Vagina (tissue), 2 donors: ENCODE measurements around the gene ACMSD. TPM values are rescaled to one million over a fixed set of nuclear protein-coding genes. Genes with fewer than 3 reads are reported as not detected.
"Not testable (repeated sequence)": the region's sequence is repeated elsewhere in the genome, so short reads cannot be mapped to it uniquely, and the experiment has no call there.

Source experiments
- DNase-seq, 2 donors: peaks; one replicate each; pipeline ENCODE4 v3.0.0-alpha.2; 2017; ENCODE audit errors: extremely low spot score in 2 of 2
- H3K27ac ChIP-seq: fragments of 200-600 bp; sonication (generic); one replicate; pipeline ENCODE4 v1.5.1; 2019
- H3K27me3 ChIP-seq: fragments of 200-600 bp; sonication (generic); one replicate; pipeline ENCODE4 v1.5.1; 2019
- H3K36me3 ChIP-seq, 2 donors: fragments of 200-600 bp; sonication (generic); one replicate each; pipeline ENCODE4 v1.5.1; 2017 to 2019
- H3K4me1 ChIP-seq: fragments of 200-600 bp; sonication (generic); one replicate; pipeline ENCODE4 v1.5.1; 2019
- H3K4me3 ChIP-seq, 2 donors: fragments of 200-600 bp; sonication (generic); 1 replicate in 1 of 2; 2 replicates in 1 of 2; pipeline ENCODE4 v1.5.1; 2016 to 2019
- H3K9me3 ChIP-seq: fragments of 200-600 bp; sonication (generic); one replicate; pipeline ENCODE4 v1.5.1; 2019
- POLR2A ChIP-seq, 2 donors: fragments of 450-650 bp; IDR thresholded peaks; one replicate each; pipeline ENCODE4 v1.6.1; 2017; ENCODE audit warnings: antibody characterized with exemption in 2 of 2, mild to moderate bottlenecking in 2 of 2, moderate library complexity in 2 of 2
- POLR2AphosphoS5 ChIP-seq, 2 donors: sonication (generic); formaldehyde crosslinking; IDR thresholded peaks; one replicate each; pipeline ENCODE4 v1.9.0; 2017; ENCODE audit warnings: antibody characterized with exemption in 2 of 2, mild to moderate bottlenecking in 2 of 2, low read depth in 1 of 2; ENCODE audit not compliant: insufficient read depth in 1 of 2
- intact Hi-C: fragments of 100-400 bp; cut with DNase I; formaldehyde crosslinking; loops from one replicate; pipeline ENCODE4 v1.15.1; 2023
- total RNA-seq: library from RNA; depleted of rRNA; stranded (reverse); fragments of >200 nt; gene quantifications from one replicate; pipeline ENCODE4 v1.2.3, GENCODE V29; 2016
- TF ChIP-seq, protein P1 (sequence below), 3 experiments: fragments of 450-650 bp in 2 of 3; fragments of 200-600 bp in 1 of 3; sonication (generic) in 1 of 3; IDR thresholded peaks; one replicate each; pipeline ENCODE4 v1.5.1; 2017 to 2019; ENCODE audit warnings: antibody characterized with exemption in 3 of 3, mild to moderate bottlenecking in 2 of 3, moderate library complexity in 2 of 3

ACMSD gene
- total RNA-seq, 1 donor from 2014 or later, result not detected

DNA sequence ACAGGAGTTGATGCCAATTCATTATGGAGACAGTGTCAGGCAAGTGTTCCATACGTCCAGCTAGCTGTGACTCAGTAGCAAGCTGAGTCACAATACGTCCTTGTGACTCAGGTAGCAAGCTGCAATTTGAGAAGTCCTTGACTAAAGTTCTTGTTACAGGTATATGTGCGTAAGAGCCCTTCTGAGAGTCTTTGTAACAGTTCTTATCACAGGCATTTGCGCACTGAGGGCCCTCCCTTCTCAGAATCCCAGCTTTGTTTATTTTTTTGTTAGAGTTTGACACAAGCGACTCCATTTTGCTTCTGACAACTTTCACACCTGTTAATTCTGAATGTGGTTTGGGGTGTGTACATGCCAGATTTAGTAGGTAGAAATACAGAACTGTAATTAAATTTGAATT, 20.1 kb upstream of the ACMSD start:
- no peak for DNase-seq
- Histone ChIP-seq H3K36me3 (no peaks in the 10 kb centered on the region), H3K27ac (no peak overlapping the region), H3K4me1 (no peaks in the 10 kb centered on the region), H3K27me3 (no peaks in the 10 kb centered on the region), H3K4me3 (no peak overlapping the region), H3K9me3 (no peaks in the 10 kb centered on the region)
- intact Hi-C loops, result no loop called here
- no peak for TF ChIP-seq POLR2AphosphoS5 (IDR thresholded peaks at IDR 0.05; ENCODE audit: insufficient read depth in 1 of 2, low read depth in 1 of 2)
- TF ChIP-seq, protein P1, sequence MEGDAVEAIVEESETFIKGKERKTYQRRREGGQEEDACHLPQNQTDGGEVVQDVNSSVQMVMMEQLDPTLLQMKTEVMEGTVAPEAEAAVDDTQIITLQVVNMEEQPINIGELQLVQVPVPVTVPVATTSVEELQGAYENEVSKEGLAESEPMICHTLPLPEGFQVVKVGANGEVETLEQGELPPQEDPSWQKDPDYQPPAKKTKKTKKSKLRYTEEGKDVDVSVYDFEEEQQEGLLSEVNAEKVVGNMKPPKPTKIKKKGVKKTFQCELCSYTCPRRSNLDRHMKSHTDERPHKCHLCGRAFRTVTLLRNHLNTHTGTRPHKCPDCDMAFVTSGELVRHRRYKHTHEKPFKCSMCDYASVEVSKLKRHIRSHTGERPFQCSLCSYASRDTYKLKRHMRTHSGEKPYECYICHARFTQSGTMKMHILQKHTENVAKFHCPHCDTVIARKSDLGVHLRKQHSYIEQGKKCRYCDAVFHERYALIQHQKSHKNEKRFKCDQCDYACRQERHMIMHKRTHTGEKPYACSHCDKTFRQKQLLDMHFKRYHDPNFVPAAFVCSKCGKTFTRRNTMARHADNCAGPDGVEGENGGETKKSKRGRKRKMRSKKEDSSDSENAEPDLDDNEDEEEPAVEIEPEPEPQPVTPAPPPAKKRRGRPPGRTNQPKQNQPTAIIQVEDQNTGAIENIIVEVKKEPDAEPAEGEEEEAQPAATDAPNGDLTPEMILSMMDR (IDR thresholded peaks at IDR 0.05), result no peak
- TF ChIP-seq POLR2A (IDR thresholded peaks at IDR 0.05), result no peak

DNA sequence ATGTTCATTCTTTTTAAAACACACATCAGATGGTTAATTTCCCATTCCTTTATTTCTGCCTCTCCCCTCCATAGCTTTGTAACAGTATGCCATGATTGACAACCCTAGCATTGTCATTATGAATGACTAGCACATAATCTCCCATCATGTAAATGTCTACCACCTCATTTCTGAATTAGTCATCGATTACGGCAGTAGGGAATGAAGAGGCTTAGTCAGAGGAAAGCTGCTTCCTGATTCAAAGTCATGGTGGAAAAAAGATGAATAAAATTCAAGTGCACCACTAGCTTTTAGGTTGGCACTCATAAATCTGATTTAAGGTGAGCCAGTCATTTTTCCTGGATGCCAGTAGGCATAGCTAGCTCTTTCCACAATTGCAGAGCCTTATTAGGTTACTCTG, 19.1 kb upstream of the ACMSD start:
- intact Hi-C loops, result no loop called here

DNA sequence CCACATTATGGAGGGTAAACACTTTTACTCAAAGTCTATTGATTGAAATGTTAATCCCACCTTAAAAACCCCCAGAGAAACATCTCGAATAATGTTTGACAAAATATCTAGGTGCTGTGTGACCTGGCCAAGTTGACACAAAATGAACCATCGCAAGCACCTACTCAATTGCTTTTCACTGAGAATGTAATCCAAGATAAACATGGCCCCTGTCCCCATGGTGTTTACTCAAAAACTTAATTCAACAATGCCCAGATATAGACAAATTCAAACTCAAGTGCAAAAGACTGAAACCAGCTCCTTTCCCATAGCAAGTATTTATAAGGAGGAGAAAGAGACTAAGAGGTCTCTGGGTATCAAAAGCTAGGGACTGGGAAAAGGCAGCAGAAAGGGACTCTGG, 15.0 kb upstream of the ACMSD start:
- no peak for DNase-seq
- H3K4me1 ChIP-seq, result no peaks in the 10 kb centered on the region

More for the DNA sequence above, 19.1 kb upstream of the ACMSD start:
- Histone ChIP-seq H3K9me3 (no peaks in the 10 kb centered on the region), H3K27ac (no peak overlapping the region), H3K4me3 (no peak overlapping the region), H3K27me3 (no peaks in the 10 kb centered on the region), H3K36me3 (no peaks in the 10 kb centered on the region), H3K4me1 (no peaks in the 10 kb centered on the region)
- DNase-seq, result no peak
- TF ChIP-seq POLR2A (IDR thresholded peaks at IDR 0.05), result no peak
- TF ChIP-seq, protein P1 (IDR thresholded peaks at IDR 0.05), result no peak
- TF ChIP-seq POLR2AphosphoS5 (IDR thresholded peaks at IDR 0.05; ENCODE audit: insufficient read depth in 1 of 2, low read depth in 1 of 2), result no peak

DNA sequence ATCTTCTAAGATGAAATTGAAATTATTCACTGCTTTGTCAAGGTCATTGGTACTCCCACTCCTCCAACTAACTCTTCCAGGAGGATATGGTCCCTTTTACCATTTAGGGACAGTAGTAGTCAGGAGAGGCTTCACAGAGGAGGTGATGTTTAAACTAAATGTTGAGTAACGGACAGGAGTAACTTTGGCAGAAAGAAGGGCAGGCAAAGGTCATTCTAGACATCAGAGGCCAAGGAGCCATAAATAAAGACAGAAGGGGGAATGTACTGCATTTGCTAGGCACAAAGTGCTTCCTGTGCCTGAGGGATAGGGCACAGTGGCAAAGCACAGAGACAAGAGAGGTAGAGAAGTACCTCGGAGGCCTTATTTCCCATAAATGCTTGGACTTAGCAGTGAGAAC, 14.6 kb upstream of the ACMSD start:
- no peaks in the 10 kb centered on the region for H3K27me3 ChIP-seq
- no peak for DNase-seq

More for the DNA sequence above, 15.0 kb upstream of the ACMSD start:
- Histone ChIP-seq H3K27me3 (no peaks in the 10 kb centered on the region), H3K36me3 (no peaks in the 10 kb centered on the region), H3K27ac (no peak overlapping the region), H3K9me3 (no peaks in the 10 kb centered on the region), H3K4me3 (no peak overlapping the region)
- TF ChIP-seq POLR2AphosphoS5 (IDR thresholded peaks at IDR 0.05; ENCODE audit: insufficient read depth in 1 of 2, low read depth in 1 of 2), result no peak
- TF ChIP-seq, protein P1 (IDR thresholded peaks at IDR 0.05), result no peak
- TF ChIP-seq POLR2A (IDR thresholded peaks at IDR 0.05), result no peak
- intact Hi-C loops, result no loop called here

DNA sequence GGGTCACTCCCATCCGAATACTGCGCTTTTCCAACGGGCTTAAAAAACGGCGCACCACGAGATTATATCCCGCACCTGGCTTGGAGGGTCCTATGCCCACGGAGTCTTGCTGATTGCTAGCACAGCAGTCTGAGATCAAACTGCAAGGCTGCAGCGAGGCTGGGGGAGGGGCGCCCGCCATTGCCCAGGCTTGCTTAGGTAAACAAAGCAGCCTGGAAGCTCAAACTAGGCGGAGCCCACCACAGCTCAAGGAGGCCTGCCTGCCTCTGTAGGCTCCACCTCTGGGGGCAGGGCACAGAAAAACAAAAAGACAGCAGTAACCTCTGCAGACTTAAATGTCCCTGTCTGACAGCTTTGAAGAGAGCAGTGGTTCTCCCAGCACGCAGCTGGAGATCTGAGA, 12.7 kb upstream of the ACMSD start:
- intact Hi-C loops, H3K27ac ChIP-seq, H3K4me1 ChIP-seq, H3K9me3 ChIP-seq, H3K4me3 ChIP-seq, H3K27me3 ChIP-seq, DNase-seq, H3K36me3 ChIP-seq: not testable (repeated sequence)

More for the DNA sequence above, 14.6 kb upstream of the ACMSD start:
- Histone ChIP-seq H3K4me1 (no peaks in the 10 kb centered on the region), H3K36me3 (no peaks in the 10 kb centered on the region), H3K27ac (no peak overlapping the region), H3K9me3 (no peaks in the 10 kb centered on the region), H3K4me3 (no peak overlapping the region)
- TF ChIP-seq POLR2AphosphoS5 (IDR thresholded peaks at IDR 0.05; ENCODE audit: insufficient read depth in 1 of 2, low read depth in 1 of 2) (no peak), POLR2A (IDR thresholded peaks at IDR 0.05) (no peak)
- TF ChIP-seq, protein P1 (IDR thresholded peaks at IDR 0.05), result no peak
- intact Hi-C loops, result no loop called here

DNA sequence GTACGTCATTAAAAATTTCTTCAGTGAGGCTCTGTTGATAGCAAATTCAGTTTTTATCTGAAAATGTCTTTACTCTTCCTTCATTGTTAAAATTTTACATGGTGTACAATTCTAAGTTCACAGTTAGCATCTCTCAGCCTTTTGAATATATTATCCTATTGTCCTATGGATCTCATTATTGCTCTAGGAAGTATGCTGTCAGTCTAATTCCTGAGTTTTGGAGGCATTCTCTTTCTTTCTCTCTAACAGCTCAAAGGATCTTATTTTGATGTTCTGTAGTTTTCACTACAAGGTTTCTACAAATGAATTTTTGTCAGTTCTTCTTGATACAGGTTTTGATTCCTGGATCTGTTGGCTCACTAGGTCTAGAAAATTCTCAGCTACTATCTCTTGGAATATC, 2.9 kb upstream of the ACMSD start:
- intact Hi-C loops, result no loop called here
- H3K36me3 ChIP-seq, result no peaks in the 10 kb centered on the region
- DNase-seq, result no peak
- H3K27ac ChIP-seq, result no peak overlapping the region
- H3K4me1 ChIP-seq, result no peaks in the 10 kb centered on the region
- no peaks in the 10 kb centered on the region for H3K9me3 ChIP-seq
- TF ChIP-seq POLR2A (IDR thresholded peaks at IDR 0.05), result no peak
- TF ChIP-seq, protein P1 (IDR thresholded peaks at IDR 0.05), result no peak
- TF ChIP-seq POLR2AphosphoS5 (IDR thresholded peaks at IDR 0.05; ENCODE audit: insufficient read depth in 1 of 2, low read depth in 1 of 2), result no peak
- no peaks in the 10 kb centered on the region for H3K27me3 ChIP-seq
- H3K4me3 ChIP-seq, result no peak overlapping the region
